SK-N-SH treated with all-trans-retinoic acid at 6 μM for 48 hours (cell line): ENCODE data around the gene RHCG.
"Not testable (repeated sequence)": the region's sequence is repeated elsewhere in the genome, so short reads cannot be mapped to it uniquely, and the experiment has no call there.

ENCODE experiments used
- ARNTL ChIP-seq: fragments of 450-650 bp; formaldehyde crosslinking; IDR thresholded peaks from 2 replicates; pipeline ENCODE4 v1.5.0; 2020; ENCODE audit warnings: low read depth, mild to moderate bottlenecking, moderate library complexity, borderline replicate concordance
- PPARA ChIP-seq: fragments of 250-450 bp; sonication (Bioruptor Pico); IDR thresholded peaks from 2 replicates; pipeline ENCODE4 v1.5.0; 2020; ENCODE audit warnings: mild to moderate bottlenecking, borderline replicate concordance
- ZFP3 ChIP-seq: fragments of 250-450 bp; sonication (Bioruptor Pico); IDR thresholded peaks from 2 replicates; pipeline ENCODE4 v1.5.0; 2020; ENCODE audit warnings: mild to moderate bottlenecking, moderate library complexity
- ZNF70 ChIP-seq: fragments of 450-650 bp; formaldehyde crosslinking; IDR thresholded peaks from 2 replicates; pipeline ENCODE4 v1.5.0; 2020; ENCODE audit warnings: mild to moderate bottlenecking, moderate library complexity
- TF ChIP-seq, protein P1 (sequence below): fragments of 250-450 bp; sonication (Bioruptor Pico); IDR thresholded peaks from 2 replicates; pipeline ENCODE4 v1.8.0; 2020; ENCODE audit warnings: mild to moderate bottlenecking, moderate library complexity, borderline replicate concordance

- not testable (repeated sequence) for TF ChIP-seq ZNF70, ZFP3, PPARA, ARNTL (CRISPR knock-in tag)
- TF ChIP-seq, protein P1, sequence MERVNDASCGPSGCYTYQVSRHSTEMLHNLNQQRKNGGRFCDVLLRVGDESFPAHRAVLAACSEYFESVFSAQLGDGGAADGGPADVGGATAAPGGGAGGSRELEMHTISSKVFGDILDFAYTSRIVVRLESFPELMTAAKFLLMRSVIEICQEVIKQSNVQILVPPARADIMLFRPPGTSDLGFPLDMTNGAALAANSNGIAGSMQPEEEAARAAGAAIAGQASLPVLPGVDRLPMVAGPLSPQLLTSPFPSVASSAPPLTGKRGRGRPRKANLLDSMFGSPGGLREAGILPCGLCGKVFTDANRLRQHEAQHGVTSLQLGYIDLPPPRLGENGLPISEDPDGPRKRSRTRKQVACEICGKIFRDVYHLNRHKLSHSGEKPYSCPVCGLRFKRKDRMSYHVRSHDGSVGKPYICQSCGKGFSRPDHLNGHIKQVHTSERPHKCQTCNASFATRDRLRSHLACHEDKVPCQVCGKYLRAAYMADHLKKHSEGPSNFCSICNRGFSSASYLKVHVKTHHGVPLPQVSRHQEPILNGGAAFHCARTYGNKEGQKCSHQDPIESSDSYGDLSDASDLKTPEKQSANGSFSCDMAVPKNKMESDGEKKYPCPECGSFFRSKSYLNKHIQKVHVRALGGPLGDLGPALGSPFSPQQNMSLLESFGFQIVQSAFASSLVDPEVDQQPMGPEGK (CRISPR knock-in tag) = not testable (repeated sequence)
Observed at GRCh38 chr15:89468813-89469212, 27.6 kb downstream of the RHCG start.
